ENCODE data around the gene TEAD2.
A peak's percentile ranks its signal among the peaks of the same experiment; 100 is the strongest.
"Not testable (repeated sequence)": the region's sequence is repeated elsewhere in the genome, so short reads cannot be mapped to it uniquely, and the experiment has no call there.

Gene TEAD2

DNA sequence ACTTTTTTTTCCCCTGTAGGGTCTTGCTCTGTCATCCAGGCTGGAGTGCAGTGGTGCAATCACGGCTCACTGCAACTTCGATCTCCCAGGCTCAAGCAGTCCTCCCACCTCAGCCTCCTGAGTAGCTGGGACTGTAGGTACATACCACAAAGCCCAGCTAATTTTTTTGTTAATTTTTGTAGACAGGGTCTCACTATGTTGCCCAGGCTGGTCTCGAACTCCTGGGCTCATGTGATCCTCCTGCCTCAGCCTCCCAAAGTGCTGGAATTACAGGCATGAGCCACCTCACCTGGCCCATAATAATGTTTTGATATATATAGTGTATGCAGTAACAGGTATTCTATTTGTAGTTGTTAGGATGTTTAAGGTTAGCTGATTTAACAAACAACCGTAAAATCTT lies 31.0 kb downstream of the TEAD2 start:
- DNase-seq: not testable (repeated sequence)

DNA sequence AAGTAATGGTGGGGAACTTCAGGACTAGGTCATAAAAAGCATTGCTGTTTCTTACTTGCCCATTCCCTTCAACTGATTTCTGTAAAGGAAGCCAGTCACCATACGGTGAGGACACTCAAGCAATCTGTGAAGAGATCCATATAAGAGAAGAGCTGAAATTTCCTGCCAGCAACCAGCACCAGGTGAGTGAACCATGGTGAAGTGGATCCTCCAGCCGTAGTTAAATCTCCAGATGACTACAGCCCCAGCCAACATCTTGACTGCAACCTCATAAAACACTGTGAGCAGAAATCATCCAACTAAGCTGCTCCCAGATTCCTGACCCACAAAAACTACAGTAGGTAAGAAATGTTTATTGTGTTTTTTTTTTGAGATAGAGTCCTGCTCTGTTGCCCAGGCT lies 33.5 kb downstream of the TEAD2 start:
- no peak for DNase-seq

DNA sequence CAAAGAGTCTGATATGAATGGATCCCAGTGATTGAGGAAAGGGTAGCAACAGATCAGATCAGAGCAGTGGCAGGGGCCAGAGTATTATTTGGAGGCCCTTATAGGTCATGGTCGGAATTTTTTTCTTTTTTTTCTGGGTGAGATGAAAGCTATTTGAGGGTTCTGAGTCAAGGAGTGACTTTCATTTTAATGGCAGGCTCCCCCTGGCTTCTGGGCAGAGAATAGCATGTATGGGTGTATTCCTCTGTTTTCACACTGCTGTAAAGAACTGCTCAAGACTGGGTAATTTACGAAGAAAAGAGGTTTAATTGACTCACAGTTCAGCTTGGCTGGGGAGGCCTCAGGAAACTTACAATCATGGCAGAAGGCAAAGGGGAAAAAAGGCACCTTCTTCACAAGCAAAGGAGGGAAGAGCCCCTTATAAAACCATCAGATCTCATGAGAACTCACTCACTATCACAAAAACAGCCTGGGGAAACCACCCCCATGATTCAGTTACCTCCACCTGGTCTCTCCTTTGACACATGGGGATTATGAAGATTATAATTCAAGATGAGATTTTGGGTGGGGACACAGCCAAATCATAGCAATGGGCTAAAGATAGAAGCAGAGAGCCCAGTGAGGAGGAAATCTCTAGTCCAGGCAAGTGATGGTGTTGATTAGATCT lies 34.2 kb downstream of the TEAD2 start:
- peak; percentile 49 to 50 for DNase-seq

DNA sequence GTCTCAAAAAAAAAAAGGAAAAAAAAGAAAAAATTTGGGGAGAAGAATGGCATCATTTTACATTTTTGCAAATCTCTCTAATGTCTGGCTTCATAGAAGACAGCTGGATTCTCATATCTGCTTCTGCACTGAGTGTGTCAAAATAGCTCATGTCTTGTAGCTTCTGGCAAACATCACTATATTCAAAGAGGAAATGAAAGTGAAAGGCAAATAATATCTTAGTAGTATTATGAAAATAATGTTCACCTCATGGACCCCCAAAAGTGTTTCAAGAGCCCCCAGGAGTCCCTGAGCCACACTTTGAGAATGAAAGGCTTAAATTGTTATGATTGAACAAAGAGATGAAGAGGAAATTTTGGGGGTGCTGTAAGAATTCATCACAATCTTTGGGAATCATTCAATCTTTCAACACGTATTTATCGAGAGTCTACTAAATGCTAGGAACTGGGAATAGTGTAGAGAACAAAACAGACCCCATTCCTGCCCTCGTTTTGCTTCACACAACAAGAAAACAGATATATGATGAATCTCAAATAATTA lies 36.0 kb downstream of the TEAD2 start:
- no peak for DNase-seq

DNA sequence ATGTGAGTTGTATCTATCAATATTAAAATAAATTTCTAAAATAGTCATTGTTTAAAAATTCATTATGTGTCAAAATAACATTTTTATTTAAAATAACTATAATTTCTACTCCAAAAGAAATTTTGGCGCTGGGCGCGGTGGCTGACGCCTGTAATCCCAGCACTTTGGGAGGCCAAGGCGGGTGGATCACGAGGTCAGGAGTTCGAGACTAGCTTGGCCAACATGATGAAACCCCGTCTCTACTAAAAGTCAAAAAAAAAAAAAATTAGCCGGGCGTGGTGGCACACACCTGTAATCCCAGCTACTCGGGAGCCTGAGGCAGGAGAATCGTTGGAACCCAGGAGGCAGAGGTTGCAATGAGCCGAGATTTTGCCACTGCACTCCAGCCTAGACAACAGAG lies 36.5 kb downstream of the TEAD2 start:
- DNase-seq: not testable (repeated sequence)

DNA sequence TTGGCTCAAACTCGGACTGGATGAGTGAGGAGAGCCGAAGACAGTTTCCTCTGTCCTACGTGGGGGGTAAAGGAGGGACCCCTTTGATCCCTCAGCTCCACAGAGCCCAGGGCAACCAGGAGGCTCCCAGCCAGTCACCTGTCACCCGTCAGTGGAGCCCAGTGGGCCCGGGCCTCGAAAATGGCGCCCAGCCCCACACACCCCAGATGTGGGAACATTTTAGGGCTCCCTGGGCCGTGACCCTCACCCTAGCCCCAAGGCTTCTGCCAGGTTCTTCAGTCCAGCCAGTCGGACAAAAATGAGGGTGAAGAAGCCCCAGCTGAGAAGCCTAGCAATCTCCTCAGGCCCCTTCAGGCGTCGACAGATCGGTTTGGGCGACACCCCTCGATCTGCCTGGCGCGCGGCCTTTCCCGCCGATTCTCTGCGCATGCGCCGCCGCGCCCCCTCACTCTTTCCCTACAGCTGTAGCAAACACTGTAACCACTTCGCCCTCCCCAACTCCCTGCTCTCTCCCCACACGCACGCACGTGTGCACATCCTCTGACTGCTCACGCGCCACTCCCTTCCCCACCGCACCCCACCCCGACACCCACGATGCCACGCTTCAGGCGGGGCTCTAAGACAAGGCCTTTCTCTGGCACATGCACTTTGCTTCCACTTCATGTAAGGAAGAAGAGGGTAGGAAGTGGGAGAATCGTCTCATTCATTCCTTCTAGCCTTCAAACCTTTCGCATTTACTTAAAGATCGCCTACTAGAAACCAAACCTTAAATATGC lies 37.2 kb downstream of the TEAD2 start, which contains the start of gene SLC6A16:
SLC6A16 (minus strand) TSS at position 391 of the 776 bp plus-strand sequence. CDS start 13,844 bp downstream, outside the sequence.
- no peak for DNase-seq

DNA sequence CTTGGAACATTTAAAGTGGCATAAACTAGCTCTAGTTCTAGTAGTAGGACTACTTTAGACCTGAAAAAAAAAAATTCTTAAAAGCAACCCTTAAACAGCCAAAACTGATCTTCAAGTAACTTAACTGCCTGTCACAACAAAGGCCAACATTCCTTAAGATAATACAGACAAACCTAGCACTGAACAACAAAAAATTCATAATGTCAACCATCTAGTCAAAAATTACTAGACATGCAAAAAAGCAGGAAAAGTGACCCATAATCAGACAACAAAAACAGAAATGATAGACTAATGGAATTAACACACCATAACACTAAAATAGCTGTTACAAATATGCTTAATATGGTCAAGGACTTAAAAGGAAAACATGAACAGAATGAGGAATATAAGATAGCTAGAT lies 43.9 kb downstream of the TEAD2 start:
- no peak for DNase-seq

DNA sequence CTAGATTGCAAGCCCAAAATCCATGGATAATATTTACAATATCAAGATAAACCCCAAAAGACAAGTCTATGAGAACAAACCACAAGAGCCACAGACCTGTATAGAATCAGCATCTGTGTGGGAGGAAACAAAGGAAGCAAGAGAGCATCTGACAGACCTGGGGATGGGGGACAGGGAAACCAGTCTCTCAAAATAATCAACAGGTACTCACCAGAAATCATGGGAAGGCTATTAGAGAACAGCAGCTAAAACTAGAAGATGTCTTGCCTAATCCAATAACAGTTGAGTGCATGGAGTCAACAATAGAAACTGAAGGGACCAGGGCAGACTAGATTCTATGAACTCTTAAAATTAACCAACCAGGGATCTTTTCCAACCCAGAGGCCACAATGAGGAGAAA lies 45.9 kb downstream of the TEAD2 start:
- no peak for DNase-seq

DNA sequence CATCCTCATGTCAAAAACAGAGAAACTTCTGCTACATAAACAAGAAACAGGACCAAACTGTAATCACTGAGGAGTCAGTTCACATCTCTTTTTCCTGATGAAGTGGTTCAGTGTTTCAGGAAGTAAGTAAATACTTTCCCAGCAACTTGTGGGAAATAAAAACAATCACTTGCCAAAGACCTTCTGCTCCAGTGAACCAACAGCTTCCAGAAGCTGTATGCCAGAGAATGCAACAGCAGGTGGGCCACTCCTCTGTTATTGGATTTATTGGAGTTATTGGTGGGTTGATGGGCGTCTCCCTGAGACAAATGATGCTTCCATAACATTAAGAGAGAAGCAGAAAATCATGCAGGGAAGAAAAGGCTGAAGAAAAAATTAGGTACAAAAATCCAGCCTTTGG lies 47.1 kb downstream of the TEAD2 start:
- no peak for DNase-seq

DNA sequence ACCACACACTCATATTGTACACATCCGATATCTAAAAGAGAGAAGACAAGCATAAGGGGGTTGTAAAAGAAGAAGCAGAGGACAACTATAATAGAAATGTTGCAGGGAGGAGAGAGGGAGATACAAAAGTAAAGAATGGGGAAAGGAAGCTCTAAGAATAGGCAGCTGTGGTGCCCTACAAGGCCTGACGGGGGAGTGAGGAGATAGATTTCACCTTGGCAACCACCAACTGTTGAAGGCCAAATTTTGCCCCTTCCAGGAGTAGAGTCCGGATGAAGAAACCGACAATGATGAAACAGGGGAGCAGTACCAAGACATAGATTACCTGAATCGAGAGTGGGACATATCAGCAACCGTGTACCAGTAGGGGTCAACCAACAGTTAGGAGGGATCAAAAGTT lies 53.1 kb downstream of the TEAD2 start:
- no peak for DNase-seq

DNA sequence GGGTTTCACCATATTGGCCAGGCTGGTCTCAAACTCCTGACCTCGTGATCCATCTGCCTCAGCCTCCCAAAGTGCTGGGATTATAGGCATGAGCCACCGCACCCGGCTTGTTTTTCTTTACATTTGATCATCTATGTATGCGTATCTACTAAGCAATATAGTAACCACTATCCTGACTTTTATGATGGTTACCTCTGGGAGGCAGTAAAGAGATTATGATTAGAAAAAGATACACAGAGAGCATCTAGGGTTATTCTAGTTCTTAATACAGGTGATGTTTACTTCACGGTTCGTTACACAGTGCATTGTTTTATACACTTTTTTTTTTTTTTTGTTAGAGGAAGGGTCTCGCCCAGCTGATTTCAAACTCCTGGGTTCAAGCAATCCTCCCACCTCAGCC lies 55.5 kb downstream of the TEAD2 start:
- peak; percentile 2 to 22 for DNase-seq

DNA sequence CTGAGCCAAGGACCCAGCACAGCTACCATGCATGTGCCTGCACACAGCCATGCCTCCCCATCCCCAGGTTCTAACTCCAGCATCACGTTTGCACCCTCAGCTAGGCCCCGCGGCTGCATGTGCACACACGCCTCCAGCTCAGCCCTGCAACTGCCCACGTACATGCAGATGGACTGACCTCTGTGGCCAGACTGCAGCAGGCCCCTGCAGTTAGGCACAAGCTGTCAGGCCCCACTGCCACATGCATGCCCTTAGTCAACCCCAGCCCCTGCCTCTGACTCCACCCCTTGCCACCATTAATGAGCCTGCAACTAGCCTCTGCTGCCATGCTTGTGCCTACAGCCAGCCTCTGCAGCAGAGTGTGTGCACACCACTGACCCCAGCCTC lies 60.4 kb downstream of the TEAD2 start:
- DNase-seq: no peak

DNA sequence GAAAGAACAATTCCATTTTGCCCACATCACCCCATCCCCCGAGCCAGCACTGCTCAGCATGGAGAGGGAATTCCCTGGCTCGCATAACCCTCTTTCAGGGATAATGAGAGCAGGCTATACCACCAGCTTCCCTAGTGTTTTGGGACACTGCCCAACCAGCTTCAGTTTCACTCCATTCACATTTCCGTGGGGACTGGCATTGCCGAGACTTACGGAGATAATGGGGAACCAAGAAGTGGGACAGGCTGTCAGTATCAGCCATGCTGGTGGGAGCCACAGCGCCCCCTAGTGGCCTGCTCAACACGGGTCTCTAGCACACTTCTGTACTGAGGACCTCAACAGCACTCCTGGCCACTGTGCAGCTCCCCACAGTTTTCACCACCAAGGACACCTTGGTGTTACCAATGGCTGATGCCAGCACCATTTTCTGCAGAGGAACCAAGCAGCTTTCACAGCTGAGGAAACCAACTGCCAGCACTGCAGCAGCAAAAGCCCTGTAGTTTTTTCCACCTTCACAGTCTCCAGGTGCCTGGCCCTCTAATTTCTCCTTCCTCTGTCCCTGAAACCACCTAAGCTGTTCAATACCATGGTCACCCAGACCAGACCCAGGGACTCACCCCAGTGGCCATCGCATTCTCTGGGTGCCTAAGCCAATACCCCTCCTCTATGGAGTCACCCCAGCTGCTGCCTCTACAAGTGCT lies 60.9 kb downstream of the TEAD2 start:
- peak; percentile 69 to 70 for DNase-seq

DNA sequence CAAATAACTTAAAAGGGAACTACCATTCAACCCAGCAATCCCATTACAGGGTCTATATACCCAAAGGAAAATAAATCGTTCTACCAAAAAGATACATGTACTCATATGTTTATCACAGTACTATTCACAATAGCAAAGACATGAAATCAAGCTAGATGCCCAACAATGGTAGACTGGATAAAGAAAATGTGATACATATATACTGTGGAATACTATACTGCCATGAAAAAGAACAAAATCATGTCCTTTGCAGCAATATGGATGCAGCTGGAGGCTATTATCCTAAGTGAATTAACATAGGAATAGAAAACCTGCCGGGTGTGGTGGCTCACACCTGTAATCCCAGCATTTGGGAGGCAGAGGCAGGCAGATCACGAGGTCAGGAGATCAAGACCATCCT lies 63.6 kb downstream of the TEAD2 start:
- DNase-seq: not testable (repeated sequence)

DNA sequence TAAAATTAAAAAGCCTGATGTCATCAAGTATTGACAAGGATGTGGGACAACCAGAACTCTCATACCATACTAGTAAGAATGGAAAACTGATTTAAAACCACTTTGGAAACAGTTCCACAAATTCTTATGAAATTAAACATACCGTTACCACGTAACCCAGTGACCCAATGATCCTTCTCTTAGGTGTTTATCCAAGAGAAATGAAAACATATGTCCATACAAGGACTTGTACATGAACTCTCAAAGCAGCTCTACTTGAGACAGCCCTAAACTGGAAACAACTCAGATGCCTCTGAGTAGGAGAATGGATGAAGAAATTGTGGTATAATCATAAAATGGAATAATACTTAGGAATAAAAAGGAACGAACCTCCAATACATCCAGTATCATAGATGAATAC lies 64.8 kb downstream of the TEAD2 start:
- DNase-seq: no peak

DNA sequence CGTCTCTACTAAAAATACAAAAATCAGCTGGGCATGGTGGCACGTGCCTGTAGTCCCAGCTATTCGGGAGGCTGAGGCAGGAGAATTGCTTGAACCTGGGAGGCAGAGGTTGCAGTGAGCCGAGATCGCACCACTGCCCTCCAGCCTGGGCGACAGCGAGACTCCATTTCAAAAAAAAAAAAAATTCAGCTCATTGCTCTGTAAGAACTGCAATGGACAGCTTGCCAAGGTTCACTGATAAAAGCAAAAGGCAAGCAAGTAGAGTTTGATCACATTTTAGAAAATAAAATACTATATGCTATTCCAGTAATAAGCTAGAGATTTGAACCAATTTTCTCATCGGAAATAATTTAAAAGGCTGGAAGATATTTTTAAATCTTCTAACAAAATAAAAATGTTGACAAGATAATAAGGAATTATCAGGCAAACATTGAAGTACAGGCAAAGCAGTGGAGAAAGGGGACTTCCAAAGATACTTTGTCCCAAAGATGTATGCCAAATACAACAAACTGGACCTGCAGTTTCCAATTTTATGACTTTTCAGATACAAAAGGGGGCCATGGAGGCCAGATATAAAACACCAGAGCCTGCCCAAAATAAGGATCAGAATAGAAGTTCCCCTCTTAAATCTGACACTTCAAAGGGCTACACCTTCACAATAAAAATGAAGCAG lies 66.9 kb downstream of the TEAD2 start:
- no peak for DNase-seq

DNA sequence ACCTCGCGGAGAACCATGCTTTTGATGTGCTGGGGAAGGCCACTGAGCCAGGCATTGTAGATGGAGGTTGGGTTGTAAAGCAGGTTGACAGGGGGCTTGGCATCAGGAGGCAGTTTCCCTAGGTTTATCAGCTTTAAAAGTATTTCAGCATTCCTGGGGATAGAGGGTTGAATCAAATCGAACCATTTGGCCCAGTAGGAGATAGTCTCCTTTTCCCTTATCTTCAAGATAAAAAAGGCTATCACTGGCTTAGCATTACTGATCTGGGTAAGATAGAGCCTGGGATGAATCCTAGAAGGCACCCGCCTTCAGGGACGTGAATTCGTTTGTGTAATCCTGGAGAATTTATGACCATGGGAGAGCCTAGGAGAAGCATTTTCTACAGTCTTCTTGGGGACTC lies 67.8 kb downstream of the TEAD2 start:
- DNase-seq: no peak
